Epithelial cell of proximal tubule (primary cell): ENCODE measurements around the gene H6PD. TPM values are rescaled to one million over a fixed set of nuclear protein-coding genes. Genes with fewer than 3 reads are reported as not detected.
A peak's percentile ranks its signal among the peaks of the same experiment; 100 is the strongest.
"Not testable (repeated sequence)": the region's sequence is repeated elsewhere in the genome, so short reads cannot be mapped to it uniquely, and the experiment has no call there.

Experiments used
- DNase-seq: peaks from one replicate; pipeline ENCODE4 v3.0.0-alpha.2; 2011; ENCODE audit warnings: low read depth
- H3K4me3 ChIP-seq: 2 replicates; pipeline ENCODE4 v1.5.1; 2011; ENCODE audit warnings: low read depth, mild to moderate bottlenecking, low read length
- CTCF ChIP-seq: conservative IDR thresholded peaks from 2 replicates; pipeline ENCODE4 v1.5.1; 2012; ENCODE audit warnings: low read depth, mild to moderate bottlenecking, low read length
- total RNA-seq: library from RNA; depleted of rRNA; stranded (reverse); fragments of >200 nt; gene quantifications from 2 replicates; pipeline ENCODE4 v1.2.3, GENCODE V29; 2015

Gene H6PD
- total RNA-seq, 1 donor from 2014 or later, result 10.7 TPM

- DNase-seq, result no peak
- TF ChIP-seq CTCF, result no peak
Observed at GRCh38 chr1:9296850-9297249, 62.3 kb downstream of the H6PD start.

GRCh38 chr1:9297831-9298230 lies 63.3 kb downstream of the H6PD start:
- no peak for DNase-seq
- H3K4me3 ChIP-seq, result no peak overlapping the region
- TF ChIP-seq CTCF, result no peak

More at GRCh38 chr1:9296850-9297249, 62.3 kb downstream of the H6PD start:
- no peak overlapping the region for H3K4me3 ChIP-seq

GRCh38 chr1:9298282-9298681 lies 63.7 kb downstream of the H6PD start:
- no peak overlapping the region for H3K4me3 ChIP-seq
- DNase-seq, result no peak
- TF ChIP-seq CTCF, result no peak

- not testable (repeated sequence) for DNase-seq, H3K4me3 ChIP-seq
Observed at GRCh38 chr1:9299571-9300541, 65.3 kb downstream of the H6PD start.

GRCh38 chr1:9300573-9300972 lies 66.0 kb downstream of the H6PD start:
- no peak for DNase-seq
- TF ChIP-seq CTCF, result no peak
- H3K4me3 ChIP-seq, result no peak overlapping the region

GRCh38 chr1:9302745-9303524 lies 68.4 kb downstream of the H6PD start:
- DNase-seq, result peak; percentile 71
- no peak for TF ChIP-seq CTCF
- H3K4me3 ChIP-seq, result no peak overlapping the region

GRCh38 chr1:9303916-9304315 lies 69.3 kb downstream of the H6PD start:
- no peak for TF ChIP-seq CTCF
- no peak for DNase-seq
- H3K4me3 ChIP-seq, result no peak overlapping the region
